Measurements from ENCODE around the gene EVC2.

The EVC2 gene

GRCh38 chr4:5683566-5683965 is 24.8 kb downstream of the EVC2 start:
- no peak for DNase-seq (ENCODE audit: low spot score)

- DNase-seq (ENCODE audit: low spot score), result no peak
These were observed 29.4 kb downstream of the EVC2 start for GRCh38 chr4:5678977-5679376.

- DNase-seq (ENCODE audit: low spot score), result no peak
These were observed 31.6 kb downstream of the EVC2 start for GRCh38 chr4:5676763-5677162.

- DNase-seq (ENCODE audit: low spot score), result no peak
These were observed 41.6 kb downstream of the EVC2 start for GRCh38 chr4:5666741-5667140.

GRCh38 chr4:5664778-5665177 is 43.6 kb downstream of the EVC2 start:
- DNase-seq (ENCODE audit: low spot score), result no peak

GRCh38 chr4:5662555-5662954 is 45.8 kb downstream of the EVC2 start:
- no peak for DNase-seq (ENCODE audit: low spot score)

- no peak for DNase-seq (ENCODE audit: low spot score)
These were observed 47.1 kb downstream of the EVC2 start for GRCh38 chr4:5661237-5661636.

GRCh38 chr4:5660185-5660584 is 48.2 kb downstream of the EVC2 start:
- no peak for DNase-seq (ENCODE audit: low spot score)

GRCh38 chr4:5658974-5659373 is 49.4 kb downstream of the EVC2 start:
- no peak for DNase-seq (ENCODE audit: low spot score)

- no peak for DNase-seq (ENCODE audit: low spot score)
These were observed 51.9 kb downstream of the EVC2 start for GRCh38 chr4:5656415-5656814.

GRCh38 chr4:5654791-5655190 is 53.6 kb downstream of the EVC2 start:
- peak; percentile 23 for DNase-seq (ENCODE audit: low spot score)

- no peak for DNase-seq (ENCODE audit: low spot score)
These were observed 57.3 kb downstream of the EVC2 start for GRCh38 chr4:5651089-5651488.

GRCh38 chr4:5650040-5650439 is 58.3 kb downstream of the EVC2 start:
- no peak for DNase-seq (ENCODE audit: low spot score)

GRCh38 chr4:5647351-5647750 is 61.0 kb downstream of the EVC2 start:
- no peak for DNase-seq (ENCODE audit: low spot score)

- DNase-seq (ENCODE audit: low spot score), result no peak
These were observed 68.3 kb downstream of the EVC2 start for GRCh38 chr4:5640096-5640495.

- no peak for DNase-seq (ENCODE audit: low spot score)
These were observed 68.8 kb downstream of the EVC2 start for GRCh38 chr4:5639556-5639955.

- no peak for DNase-seq (ENCODE audit: low spot score)
These were observed 69.4 kb downstream of the EVC2 start for GRCh38 chr4:5638976-5639375.

- no peak for DNase-seq (ENCODE audit: low spot score)
These were observed 70.0 kb downstream of the EVC2 start for GRCh38 chr4:5638316-5638715.

- peak; percentile 3 for DNase-seq (ENCODE audit: low spot score)
These were observed 71.3 kb downstream of the EVC2 start for GRCh38 chr4:5636766-5637670.

- DNase-seq (ENCODE audit: low spot score), result no peak
These were observed 72.5 kb downstream of the EVC2 start for GRCh38 chr4:5635826-5636195.

- no peak for DNase-seq (ENCODE audit: low spot score)
These were observed 75.8 kb downstream of the EVC2 start for GRCh38 chr4:5632571-5632970.

GRCh38 chr4:5632066-5632440 is 76.3 kb downstream of the EVC2 start:
- DNase-seq (ENCODE audit: low spot score), result no peak

- no peak for DNase-seq (ENCODE audit: low spot score)
These were observed 76.8 kb downstream of the EVC2 start for GRCh38 chr4:5631352-5632065.

GRCh38 chr4:5630762-5631161 is 77.6 kb downstream of the EVC2 start:
- no peak for DNase-seq (ENCODE audit: low spot score)
